HL-60 (cell line): ENCODE measurements around the gene HBM.

Experiments
- DNase-seq, 2 experiments: peaks; one replicate each; pipeline ENCODE4 v3.0.0-alpha.2; 2010 to 2020; ENCODE audit warnings: low read depth in 1 of 2, low spot score in 1 of 2
- H3K27ac ChIP-seq: fragments of 250-450 bp; sonication (Bioruptor Pico); replicated peaks from 2 replicates; pipeline ENCODE4 v1.5.1; 2020; ENCODE audit warnings: mild to moderate bottlenecking, moderate library complexity
- H3K27me3 ChIP-seq: fragments of 250-450 bp; sonication (Bioruptor Pico); 2 replicates; pipeline ENCODE4 v1.5.1; 2021; ENCODE audit warnings: mild to moderate bottlenecking, moderate library complexity; ENCODE audit not compliant: insufficient read depth, poor library complexity, severe bottlenecking
- H3K4me3 ChIP-seq: replicated peaks from 2 replicates; pipeline ENCODE4 v1.5.1; 2011; ENCODE audit warnings: mild to moderate bottlenecking, control low read depth, low read length; ENCODE audit not compliant: insufficient read depth
- CTCF ChIP-seq: IDR thresholded peaks from one replicate; pipeline ENCODE4 v1.5.1; 2011; ENCODE audit warnings: low read length, control low read depth, inconsistent platforms; ENCODE audit not compliant: insufficient read depth
- GABPA ChIP-seq: IDR thresholded peaks from 2 replicates; pipeline ENCODE4 v1.6.1; 2012; ENCODE audit warnings: low read depth
- POLR2AphosphoS5 ChIP-seq: IDR thresholded peaks from 2 replicates; pipeline ENCODE4 v1.6.1; 2012; ENCODE audit warnings: low read depth
- REST ChIP-seq: IDR thresholded peaks from 2 replicates; pipeline ENCODE4 v1.6.1; 2012; ENCODE audit warnings: low read depth; ENCODE audit not compliant: insufficient replicate concordance
- SPI1 ChIP-seq: IDR thresholded peaks from 2 replicates; pipeline ENCODE4 v1.6.1; 2012; ENCODE audit warnings: low read depth, mild to moderate bottlenecking, borderline replicate concordance

The HBM gene

GRCh38 chr16:129075-129474 lies 36.7 kb upstream of the HBM start:
- no peak for DNase-seq
- TF ChIP-seq SPI1, result no peak
- no peak for TF ChIP-seq GABPA
- no peak for TF ChIP-seq POLR2AphosphoS5
- no peak for TF ChIP-seq CTCF
- TF ChIP-seq REST, result no peak
- H3K4me3 ChIP-seq, result no peak overlapping the region
- no peaks in the 10 kb centered on the region for H3K27me3 ChIP-seq
- H3K27ac ChIP-seq, result no peak overlapping the region

GRCh38 chr16:130533-131173 lies 35.1 kb upstream of the HBM start:
- no peak for DNase-seq
- no peak overlapping the region for H3K27ac ChIP-seq
- H3K27me3 ChIP-seq, result no peaks in the 10 kb centered on the region
- no peak for TF ChIP-seq GABPA
- TF ChIP-seq REST, result no peak
- no peak for TF ChIP-seq POLR2AphosphoS5
- TF ChIP-seq CTCF, result no peak
- no peak for TF ChIP-seq SPI1
- no peak overlapping the region for H3K4me3 ChIP-seq

GRCh38 chr16:132120-132519 lies 33.7 kb upstream of the HBM start:
- no peak for DNase-seq
- Histone ChIP-seq H3K27me3 (no peaks in the 10 kb centered on the region), H3K27ac (no peak overlapping the region), H3K4me3 (no peak overlapping the region)
- no peak for TF ChIP-seq REST

- Histone ChIP-seq H3K4me3 (no peak overlapping the region), H3K27ac (no peak overlapping the region), H3K27me3 (no peaks in the 10 kb centered on the region)
- TF ChIP-seq SPI1, result no peak
- no peak for TF ChIP-seq REST
- no peak for TF ChIP-seq CTCF
- no peak for TF ChIP-seq GABPA
- TF ChIP-seq POLR2AphosphoS5, result no peak
- no peak for DNase-seq
These were observed 32.1 kb upstream of the HBM start for GRCh38 chr16:133716-134115.
